Ectodermal cell (in vitro differentiated cells): Measurements from ENCODE around the gene KIF13A.
"Not testable (repeated sequence)": the region's sequence is repeated elsewhere in the genome, so short reads cannot be mapped to it uniquely, and the experiment has no call there.

Source experiments
- H3K27ac ChIP-seq: 2 replicates; pipeline ENCODE4 v1.7.0; 2013; ENCODE audit warnings: mild to moderate bottlenecking, low read depth, low read length; ENCODE audit not compliant: insufficient read depth, poor library complexity, severe bottlenecking
- H3K27me3 ChIP-seq: 2 replicates; pipeline ENCODE4 v1.7.0; 2013; ENCODE audit warnings: mild to moderate bottlenecking, low read length; ENCODE audit not compliant: insufficient read depth, control insufficient read depth, poor library complexity, severe bottlenecking
- H3K36me3 ChIP-seq: one replicate; pipeline ENCODE4 v1.7.0; 2013; ENCODE audit warnings: low read length; ENCODE audit not compliant: control insufficient read depth, insufficient read depth
- H3K4me1 ChIP-seq: one replicate; pipeline ENCODE4 v1.7.0; 2013; ENCODE audit warnings: low read length; ENCODE audit not compliant: control insufficient read depth, insufficient read depth
- H3K4me3 ChIP-seq: 2 replicates; pipeline ENCODE4 v1.7.0; 2013; ENCODE audit warnings: low read depth, low read length, control low read depth; ENCODE audit not compliant: insufficient read depth
- H3K9me3 ChIP-seq: 2 replicates; pipeline ENCODE4 v1.7.0; 2013; ENCODE audit warnings: mild to moderate bottlenecking, low read length, moderate library complexity; ENCODE audit not compliant: control insufficient read depth
- WGBS, 2 experiments: methylation state at CpG; one replicate each; pipeline ENCODE4 v1.1.7; 2013; ENCODE audit warnings: missing lambda C conversion rate in 2 of 2; 5-methylcytosine and 5-hydroxymethylcytosine counted together

The KIF13A gene

GRCh38 chr6:17866876-17867444 is 120.5 kb downstream of the KIF13A start:
- H3K4me1 ChIP-seq: no peaks in the 10 kb centered on the region
- H3K27ac ChIP-seq: no peak overlapping the region
- no peak overlapping the region for H3K4me3 ChIP-seq
- no peaks in the 10 kb centered on the region for H3K27me3 ChIP-seq
- no peaks in the 10 kb centered on the region for H3K36me3 ChIP-seq
- 86 to 91% methylated on average over 1 of the region's 1 CpG for WGBS, 2 experiments
- H3K9me3 ChIP-seq: no peaks in the 10 kb centered on the region

DNA sequence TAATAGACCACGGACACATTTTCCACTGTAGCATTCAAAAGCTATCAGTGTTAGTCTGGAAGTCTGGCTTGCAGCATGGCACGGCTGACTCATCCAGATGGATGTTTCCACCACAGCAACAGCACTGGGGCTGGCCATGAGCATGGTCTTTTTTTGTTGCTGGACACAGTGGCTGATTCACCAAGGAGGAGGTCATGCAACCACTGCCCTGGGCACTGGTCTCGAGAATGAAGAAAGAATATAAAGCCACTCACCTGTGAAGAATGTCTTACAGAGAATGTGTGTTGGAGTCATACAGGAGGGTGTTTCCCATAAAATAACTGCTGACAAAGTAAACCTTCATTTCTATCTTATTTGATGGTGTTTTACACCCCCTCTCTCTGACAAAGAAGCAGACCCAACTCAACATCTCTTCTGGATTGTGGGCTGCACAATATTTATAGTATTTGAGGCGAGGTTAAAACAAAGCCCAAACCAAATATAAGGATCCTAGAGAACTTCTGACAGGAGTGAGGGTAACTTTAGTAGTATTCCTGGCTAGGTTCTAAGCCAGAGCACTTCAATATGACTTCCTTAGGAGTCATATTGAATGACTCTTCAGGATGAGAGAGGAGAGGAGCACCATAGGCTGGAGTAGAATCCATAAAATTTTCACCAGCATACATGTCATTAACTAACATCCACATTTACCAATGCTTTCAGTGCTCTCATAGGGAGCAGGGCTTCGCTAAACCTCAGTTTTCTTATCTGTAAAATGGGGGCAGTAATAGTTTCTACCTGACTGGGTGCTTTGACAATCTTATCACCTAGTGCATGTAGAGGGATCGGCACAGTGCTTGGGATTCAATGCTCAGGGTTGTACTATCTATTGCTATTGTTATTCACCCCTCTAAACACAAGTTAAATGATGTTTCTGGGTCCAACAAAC is 121.4 kb downstream of the KIF13A start:
- H3K27me3 ChIP-seq: no peaks in the 10 kb centered on the region
- no peak overlapping the region for H3K27ac ChIP-seq
- 95 to 96% methylated on average over 6 of the region's 6 CpGs for whole genome bisulfite sequencing, 2 experiments
- H3K9me3 ChIP-seq: no peaks in the 10 kb centered on the region
- no peaks in the 10 kb centered on the region for H3K36me3 ChIP-seq
- H3K4me1 ChIP-seq: no peaks in the 10 kb centered on the region
- no peak overlapping the region for H3K4me3 ChIP-seq

GRCh38 chr6:17865243-17865642 is 122.2 kb downstream of the KIF13A start:
- H3K4me1 ChIP-seq: no peaks in the 10 kb centered on the region

DNA sequence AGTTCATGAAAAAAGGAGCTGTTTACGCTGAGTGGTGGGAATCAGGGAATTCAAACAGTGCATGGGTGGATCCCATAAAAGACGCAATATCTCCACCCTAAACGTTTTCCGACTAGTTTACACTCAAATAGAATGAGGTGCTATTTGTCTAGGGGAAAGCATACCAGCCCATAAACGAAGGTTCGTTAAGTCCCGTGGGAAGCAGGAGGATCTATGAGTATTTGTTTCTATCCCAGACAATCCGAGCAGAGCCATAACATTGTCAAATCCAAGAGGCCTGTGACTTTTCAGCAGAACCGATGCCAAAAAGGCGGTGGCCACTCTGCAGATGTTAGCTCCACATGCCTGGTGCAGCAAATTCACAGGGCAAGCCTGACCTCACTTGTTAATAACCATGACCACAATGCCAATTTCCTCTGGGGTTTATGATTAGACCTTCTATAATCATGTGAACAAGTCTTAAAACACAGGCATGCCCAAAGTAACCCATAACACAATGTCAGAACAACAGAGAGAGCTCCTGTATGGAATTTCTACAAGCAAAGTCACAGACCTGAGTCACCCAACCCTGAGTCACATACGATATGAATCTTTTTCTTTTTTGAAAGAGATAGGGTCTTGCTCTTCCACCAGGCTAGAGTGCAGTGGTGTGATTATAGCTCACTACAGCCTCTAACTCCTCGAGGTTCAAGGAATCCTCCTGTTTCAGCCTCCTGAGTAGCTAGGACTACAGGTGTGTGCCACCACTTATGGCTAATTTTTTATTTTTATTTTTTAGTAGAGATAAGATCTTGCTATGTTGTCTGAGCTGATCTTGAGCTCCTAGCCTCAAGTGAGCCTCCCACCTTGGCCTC is 123.3 kb downstream of the KIF13A start:
- H3K36me3 ChIP-seq: no peaks in the 10 kb centered on the region
- no peaks in the 10 kb centered on the region for H3K27me3 ChIP-seq
- no peaks in the 10 kb centered on the region for H3K9me3 ChIP-seq
- no peaks in the 10 kb centered on the region for H3K4me1 ChIP-seq
- no peak overlapping the region for H3K27ac ChIP-seq
- 94% methylated on average over 12 of the region's 12 CpGs for WGBS, 2 experiments
- no peak overlapping the region for H3K4me3 ChIP-seq

More at GRCh38 chr6:17865243-17865642, 122.2 kb downstream of the KIF13A start:
- Histone ChIP-seq H3K27me3 (no peaks in the 10 kb centered on the region), H3K9me3 (no peaks in the 10 kb centered on the region), H3K36me3 (no peaks in the 10 kb centered on the region), H3K27ac (no peak overlapping the region), H3K4me3 (no peak overlapping the region)
- WGBS, 2 experiments: 89 to 98% methylated on average over 2 of the region's 2 CpGs

DNA sequence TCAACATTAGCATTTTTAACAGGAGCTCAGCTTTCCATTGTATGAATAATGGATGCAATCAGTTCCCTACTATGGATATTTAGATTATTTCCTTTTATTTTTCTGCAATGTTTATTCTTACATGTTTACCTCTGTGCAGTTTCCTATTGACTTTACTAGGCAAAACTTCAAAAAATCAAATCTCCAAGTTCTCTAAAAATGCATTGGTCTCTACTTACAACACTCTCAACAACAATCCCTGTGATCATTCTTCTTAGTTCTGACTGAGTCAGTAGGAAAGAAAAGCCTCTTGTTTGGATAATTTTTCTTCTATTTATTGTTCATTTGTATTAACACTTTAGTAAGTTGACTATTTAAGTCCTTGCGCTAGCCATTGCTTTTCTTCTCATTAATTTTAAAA is 126.1 kb downstream of the KIF13A start:
- no peaks in the 10 kb centered on the region for H3K36me3 ChIP-seq
- no peak overlapping the region for H3K4me3 ChIP-seq
- H3K9me3 ChIP-seq: no peaks in the 10 kb centered on the region
- WGBS, 2 experiments: 67% methylated on average over 1 of the region's 1 CpG; no CpG with 5 or more reads in 1 of the 2 experiments
- no peaks in the 10 kb centered on the region for H3K27me3 ChIP-seq
- no peaks in the 10 kb centered on the region for H3K4me1 ChIP-seq
- no peak overlapping the region for H3K27ac ChIP-seq

GRCh38 chr6:17859846-17860245 is 127.6 kb downstream of the KIF13A start:
- Histone ChIP-seq H3K4me3 (no peak overlapping the region), H3K4me1 (no peaks in the 10 kb centered on the region), H3K36me3 (no peaks in the 10 kb centered on the region), H3K9me3 (no peaks in the 10 kb centered on the region), H3K27me3 (no peaks in the 10 kb centered on the region), H3K27ac (no peak overlapping the region)
- WGBS, 2 experiments: 89 to 95% methylated on average over 2 to 4 of the region's 4 CpGs

DNA sequence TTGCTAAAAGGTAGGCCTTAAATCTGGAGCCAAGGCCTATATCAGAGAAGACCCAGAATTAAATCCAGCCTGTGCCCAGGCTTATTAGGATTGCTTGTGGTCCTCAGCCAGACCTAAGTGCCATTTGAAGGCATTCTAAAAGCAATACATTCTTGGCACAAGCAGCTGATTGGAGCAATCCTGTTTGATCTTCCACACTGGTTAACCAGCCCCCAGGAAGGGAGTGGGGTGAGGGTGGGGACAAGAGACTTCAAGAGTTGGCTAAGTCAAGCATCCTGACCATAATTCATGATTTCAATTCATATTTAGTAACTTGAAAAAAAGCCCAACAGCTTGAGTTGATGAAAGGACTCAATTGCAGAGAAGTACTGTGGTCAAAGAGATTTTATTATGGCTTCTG is 128.9 kb downstream of the KIF13A start:
- H3K4me1 ChIP-seq: no peaks in the 10 kb centered on the region
- no peaks in the 10 kb centered on the region for H3K27me3 ChIP-seq
- no peaks in the 10 kb centered on the region for H3K9me3 ChIP-seq
- H3K36me3 ChIP-seq: no peaks in the 10 kb centered on the region
- no peak overlapping the region for H3K4me3 ChIP-seq
- no peak overlapping the region for H3K27ac ChIP-seq

- H3K4me3 ChIP-seq, H3K9me3 ChIP-seq, H3K27ac ChIP-seq, H3K4me1 ChIP-seq, H3K27me3 ChIP-seq, H3K36me3 ChIP-seq: not testable (repeated sequence)
- 90 to 93% methylated on average over 7 of the region's 7 CpGs for WGBS, 2 experiments
Measured at GRCh38 chr6:17857188-17857587, 130.2 kb downstream of the KIF13A start.

DNA sequence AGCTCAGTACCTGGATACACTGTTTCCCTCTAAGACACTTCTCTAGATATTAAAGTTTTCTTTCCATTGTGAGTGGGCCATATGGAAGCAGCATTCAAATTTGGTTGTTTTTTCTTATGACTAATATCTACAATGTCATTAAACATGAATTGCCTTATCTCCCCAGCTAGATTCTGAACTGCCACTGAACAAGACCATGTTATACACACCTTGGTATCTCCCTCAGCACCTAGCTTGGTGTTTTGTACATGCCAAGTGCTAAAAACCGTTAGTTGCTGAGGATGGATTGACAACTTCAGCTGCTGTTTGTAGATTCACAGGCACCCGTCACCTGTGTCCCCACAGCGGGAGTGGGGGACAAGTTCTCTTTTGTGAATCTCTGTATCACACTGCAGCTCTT is 131.1 kb downstream of the KIF13A start:
- H3K4me3 ChIP-seq: no peak overlapping the region
- no peaks in the 10 kb centered on the region for H3K36me3 ChIP-seq
- H3K27ac ChIP-seq: no peak overlapping the region
- 89 to 90% methylated on average over 3 of the region's 3 CpGs for WGBS, 2 experiments
- no peaks in the 10 kb centered on the region for H3K9me3 ChIP-seq
- H3K4me1 ChIP-seq: no peaks in the 10 kb centered on the region
- H3K27me3 ChIP-seq: no peaks in the 10 kb centered on the region

DNA sequence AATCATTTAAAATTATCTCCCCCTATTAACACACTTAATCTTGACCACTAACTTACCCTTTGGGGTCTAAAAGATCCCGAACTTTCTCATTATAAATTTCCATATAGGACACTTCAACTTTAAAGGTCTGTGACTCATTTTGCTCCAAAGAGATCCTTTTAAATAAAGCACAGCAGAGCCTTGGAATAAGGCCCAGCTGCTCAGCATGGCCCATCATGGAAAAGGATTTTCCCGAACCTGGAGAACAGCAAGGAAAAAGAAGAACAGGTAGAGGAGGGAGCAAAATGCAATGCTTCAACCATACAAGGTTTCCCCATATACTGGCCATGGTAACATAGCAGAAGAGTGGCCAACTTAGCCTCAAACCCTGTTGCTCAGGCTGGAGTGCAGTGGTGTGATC is 132.1 kb downstream of the KIF13A start:
- no peak overlapping the region for H3K27ac ChIP-seq
- no peaks in the 10 kb centered on the region for H3K9me3 ChIP-seq
- WGBS, 2 experiments: 93% methylated on average over 2 of the region's 2 CpGs
- no peaks in the 10 kb centered on the region for H3K4me1 ChIP-seq
- H3K36me3 ChIP-seq: no peaks in the 10 kb centered on the region
- H3K4me3 ChIP-seq: no peak overlapping the region
- H3K27me3 ChIP-seq: no peaks in the 10 kb centered on the region
